HCT116 (cell line): ENCODE results near the gene BPIFB3.

Experiments
- ATF3 ChIP-seq: IDR thresholded peaks from 2 replicates; pipeline ENCODE4 v1.6.1; 2012
- CTCF ChIP-seq, 3 experiments: fragments of 200-600 bp in 1 of 3; sonication (generic) in 1 of 3; IDR thresholded peaks in 2 of 3; conservative IDR thresholded peaks in 1 of 3; 2 replicates each; pipeline ENCODE4 v1.5.1; 2012 to 2017; ENCODE audit warnings: low read depth in 2 of 3, low read length in 2 of 3, antibody characterized with exemption in 1 of 3, borderline replicate concordance in 1 of 3, control low read depth in 1 of 3, mild to moderate bottlenecking in 1 of 3, mixed read lengths in 1 of 3, mixed run types in 1 of 3, moderate library complexity in 1 of 3; ENCODE audit not compliant: insufficient read depth in 1 of 3
- EZH2 ChIP-seq: fragments of 200-600 bp; sonication (generic); IDR thresholded peaks from 2 replicates; pipeline ENCODE4 v1.6.1; 2017; ENCODE audit warnings: antibody characterized with exemption, mixed run types
- FOSL1 ChIP-seq: IDR thresholded peaks from 2 replicates; pipeline ENCODE4 v1.6.1; 2012; ENCODE audit warnings: low read depth
- POLR2A ChIP-seq: IDR thresholded peaks from 2 replicates; pipeline ENCODE4 v1.7.0; 2011; ENCODE audit warnings: borderline replicate concordance; ENCODE audit not compliant: insufficient read depth, insufficient read length; ENCODE audit errors: extremely low read depth
- RAD21 ChIP-seq: IDR thresholded peaks from 2 replicates; pipeline ENCODE4 v1.6.1; 2012; ENCODE audit warnings: low read depth, mild to moderate bottlenecking
- REST ChIP-seq: IDR thresholded peaks from 2 replicates; pipeline ENCODE4 v1.6.1; 2012; ENCODE audit warnings: low read depth
- YY1 ChIP-seq: IDR thresholded peaks from 2 replicates; pipeline ENCODE4 v1.6.1; 2011; ENCODE audit warnings: low read length, low read depth, moderate library complexity, mild to moderate bottlenecking; ENCODE audit not compliant: insufficient replicate concordance; ENCODE audit errors: extremely low read depth
- ZNF274 ChIP-seq: fragments of 200-500 bp; sonication (Bioruptor generic); IDR thresholded peaks from 2 replicates; pipeline ENCODE4 v1.6.1; 2014; ENCODE audit warnings: mild to moderate bottlenecking, low read depth, low read length, inconsistent platforms

DNA sequence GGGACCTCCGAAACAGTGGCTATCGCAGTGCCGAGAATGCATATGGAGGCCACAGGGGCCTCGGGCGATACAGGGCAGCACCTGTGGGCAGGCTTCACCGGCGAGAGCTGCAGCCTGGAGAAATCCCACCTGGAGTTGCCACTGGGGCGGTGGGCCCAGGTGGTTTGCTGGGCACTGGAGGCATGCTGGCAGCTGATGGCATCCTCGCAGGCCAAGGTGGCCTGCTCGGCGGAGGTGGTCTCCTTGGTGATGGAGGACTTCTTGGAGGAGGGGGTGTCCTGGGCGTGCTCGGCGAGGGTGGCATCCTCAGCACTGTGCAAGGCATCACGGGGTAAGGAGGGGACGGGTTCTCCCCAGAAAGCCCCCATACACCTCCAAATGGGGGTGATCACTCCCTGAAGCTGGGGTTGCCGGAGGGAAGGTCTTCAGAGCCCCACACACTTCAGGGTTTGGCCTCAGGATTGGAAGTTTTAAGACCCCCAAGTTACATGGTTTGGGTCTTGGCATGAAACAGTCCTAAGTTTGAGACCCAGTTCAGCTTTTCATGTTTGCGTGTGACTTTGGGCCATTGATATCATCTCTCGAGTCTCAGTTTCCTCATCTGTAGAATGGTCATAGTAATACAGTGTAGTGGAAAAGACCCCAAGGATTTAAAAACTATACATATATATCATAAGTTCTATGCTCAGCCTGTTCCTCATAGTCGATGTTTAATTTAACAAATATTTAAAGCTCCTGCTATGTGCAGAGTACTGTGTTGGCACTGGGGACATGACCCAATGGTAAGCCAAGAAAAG, 30.0 kb downstream of the BPIFB3 start:
- TF ChIP-seq CTCF (IDR thresholded peaks at IDR 0.05 in 2 of 3, conservative IDR thresholded peaks at IDR 0.05 in 1 of 3; ENCODE audit: borderline replicate concordance in 1 of 3, insufficient read depth in 1 of 3, low read depth in 2 of 3, low read length in 2 of 3) (no peak), POLR2A (no peak), EZH2 (no peak), REST (no peak), YY1 (no peak), ATF3 (no peak), ZNF274 (no peak), FOSL1 (no peak), RAD21 (no peak)
